HEK293 (cell line): ENCODE measurements around the gene BIN2.

Source experiments
- CTCF ChIA-PET: fragments of 350-600 bp; formaldehyde crosslinking; extraction: SDS; loops from one replicate; lab custom pipeline; 2021; ENCODE audit warnings: antibody characterized with exemption; lab: Yijun Ruan, JAX
- POLR2A ChIA-PET: fragments of 300-600 bp; formaldehyde crosslinking; extraction: SDS; loops from one replicate; lab custom pipeline; 2020; ENCODE audit warnings: antibody characterized with exemption, inconsistent platforms; lab: Yijun Ruan, JAX
- H3K27ac ChIP-seq: fragments of 200-500 bp; sonication (Bioruptor generic); 2 replicates; pipeline ENCODE4 v1.5.1; 2014; ENCODE audit warnings: low read depth, low read length, control low read depth, inconsistent platforms; ENCODE audit errors: extremely low read depth
- H3K36me3 ChIP-seq, 2 experiments: fragments of 200-500 bp in 1 of 2; sonication (Bioruptor generic) in 1 of 2; 1 replicate in 1 of 2; 2 replicates in 1 of 2; pipeline ENCODE4 v1.5.1; 2014 to 2017; ENCODE audit warnings: inconsistent platforms in 2 of 2, low read length in 2 of 2; ENCODE audit not compliant: control insufficient read depth in 2 of 2, insufficient read depth in 1 of 2
- H3K4me1 ChIP-seq: fragments of 200-500 bp; sonication (Bioruptor generic); 2 replicates; pipeline ENCODE4 v1.5.1; 2014; ENCODE audit warnings: mild to moderate bottlenecking, low read length, inconsistent platforms; ENCODE audit not compliant: control insufficient read depth, insufficient read depth
- H3K4me3 ChIP-seq: 2 replicates; pipeline ENCODE4 v1.5.1; 2011; ENCODE audit warnings: low read depth, mild to moderate bottlenecking, control low read depth, low read length, moderate library complexity
- H3K9me3 ChIP-seq: fragments of 200-500 bp; sonication (Bioruptor generic); 2 replicates; pipeline ENCODE4 v1.5.1; 2014; ENCODE audit warnings: low read depth, low read length, inconsistent platforms; ENCODE audit not compliant: control insufficient read depth, insufficient read depth
- AEBP2 ChIP-seq: fragments of 450-650 bp; formaldehyde crosslinking; IDR thresholded peaks from 2 replicates; pipeline ENCODE4 v1.5.1; 2016; ENCODE audit warnings: missing biosample characterization, missing genetic modification characterization, borderline replicate concordance
- HOXD13 ChIP-seq: sonication (generic); formaldehyde crosslinking; IDR thresholded peaks from 2 replicates; pipeline ENCODE4 v1.8.0; 2022; ENCODE audit warnings: missing genetic modification reagents, borderline replicate concordance
- REPIN1 ChIP-seq: fragments of 450-650 bp; formaldehyde crosslinking; IDR thresholded peaks from 2 replicates; pipeline ENCODE4 v1.5.1; 2017; ENCODE audit warnings: missing biosample characterization, missing genetic modification characterization, low read depth
- SCRT2 ChIP-seq: fragments of 450-650 bp; formaldehyde crosslinking; IDR thresholded peaks from 2 replicates; pipeline ENCODE4 v1.5.1; 2016; ENCODE audit warnings: missing biosample characterization, missing genetic modification characterization
- ZBTB1 ChIP-seq: fragments of 450-650 bp; formaldehyde crosslinking; IDR thresholded peaks from 2 replicates; pipeline ENCODE4 v1.5.1; 2016; ENCODE audit warnings: missing biosample characterization, missing genetic modification characterization
- ZBTB17 ChIP-seq: fragments of 450-650 bp; formaldehyde crosslinking; IDR thresholded peaks from 2 replicates; pipeline ENCODE4 v1.5.1; 2016; ENCODE audit warnings: missing biosample characterization, missing genetic modification characterization
- ZBTB44 ChIP-seq: fragments of 450-650 bp; IDR thresholded peaks from 2 replicates; pipeline ENCODE4 v1.5.1; 2018; ENCODE audit warnings: missing biosample characterization, mild to moderate bottlenecking, missing genetic modification characterization
- ZBTB48 ChIP-seq: fragments of 450-650 bp; formaldehyde crosslinking; IDR thresholded peaks from 2 replicates; pipeline ENCODE4 v1.5.1; 2016; ENCODE audit warnings: missing biosample characterization, missing genetic modification characterization
- ZNF202 ChIP-seq: fragments of 450-650 bp; formaldehyde crosslinking; IDR thresholded peaks from 2 replicates; pipeline ENCODE4 v1.5.1; 2016; ENCODE audit warnings: missing biosample characterization, missing genetic modification characterization, borderline replicate concordance
- ZNF280D ChIP-seq: fragments of 450-650 bp; formaldehyde crosslinking; IDR thresholded peaks from 2 replicates; pipeline ENCODE4 v1.5.1; 2016; ENCODE audit warnings: missing biosample characterization, missing genetic modification characterization
- ZNF362 ChIP-seq: fragments of 450-650 bp; formaldehyde crosslinking; IDR thresholded peaks from 2 replicates; pipeline ENCODE4 v1.5.1; 2016; ENCODE audit warnings: missing biosample characterization, missing genetic modification characterization
- ZNF518A ChIP-seq: fragments of 450-650 bp; formaldehyde crosslinking; conservative IDR thresholded peaks from 2 replicates; pipeline ENCODE4 v1.5.1; 2016; ENCODE audit warnings: low read depth, missing biosample characterization, missing genetic modification characterization
- ZNF529 ChIP-seq: fragments of 450-650 bp; formaldehyde crosslinking; IDR thresholded peaks from 2 replicates; pipeline ENCODE4 v1.5.1; 2017; ENCODE audit warnings: missing genetic modification characterization, missing biosample characterization; ENCODE audit not compliant: insufficient replicate concordance
- ZNF600 ChIP-seq: fragments of 450-650 bp; formaldehyde crosslinking; IDR thresholded peaks from 2 replicates; pipeline ENCODE4 v1.5.1; 2016; ENCODE audit warnings: missing biosample characterization, missing genetic modification characterization
- ZNF747 ChIP-seq: fragments of 450-650 bp; formaldehyde crosslinking; IDR thresholded peaks from 2 replicates; pipeline ENCODE4 v1.5.1; 2016; ENCODE audit warnings: missing biosample characterization, missing genetic modification characterization
- ZSCAN18 ChIP-seq: fragments of 450-650 bp; formaldehyde crosslinking; IDR thresholded peaks from 2 replicates; pipeline ENCODE4 v1.5.1; 2016; ENCODE audit warnings: missing biosample characterization, missing genetic modification characterization

Gene BIN2

GRCh38 chr12:51342416-51342815, 18.4 kb upstream of the BIN2 start:
- Histone ChIP-seq H3K4me1 (no peaks in the 10 kb centered on the region), H3K27ac (no peak overlapping the region), H3K36me3 (no peaks in the 10 kb centered on the region), H3K9me3 (no peaks in the 10 kb centered on the region), H3K4me3 (no peak overlapping the region)
- no peak for TF ChIP-seq ZNF529 (tag by site-specific recombination)
- TF ChIP-seq AEBP2 (tag by site-specific recombination): no peak
- no peak for TF ChIP-seq ZBTB17
- TF ChIP-seq ZBTB44 (tag by site-specific recombination): no peak
- TF ChIP-seq SCRT2: no peak
- TF ChIP-seq ZNF202 (tag by site-specific recombination): no peak
- no peak for TF ChIP-seq ZBTB48 (tag by site-specific recombination)
- no peak for TF ChIP-seq ZNF280D (tag by site-specific recombination)
- no peak for TF ChIP-seq ZNF747 (tag by site-specific recombination)
- TF ChIP-seq REPIN1 (tag by site-specific recombination): no peak
- no peak for TF ChIP-seq ZNF362
- no peak for TF ChIP-seq HOXD13 (CRISPR knock-in tag)
- TF ChIP-seq ZNF518A: no peak
- TF ChIP-seq ZNF600: no peak
- no peak for TF ChIP-seq ZSCAN18 (tag by site-specific recombination)
- TF ChIP-seq ZBTB1 (tag by site-specific recombination): no peak
- POLR2A ChIA-PET: no interaction called here
- CTCF ChIA-PET: interaction anchor here (0.6 to 3.3 kb wide), 9 partner anchors 8 to 837 kb away, joined by 3 to 40 read pairs (median 4); no protein-coding TSS in a partner anchor
